Transverse colon (tissue), 3 donors: ENCODE data around the gene POLR2J.
"Not testable (repeated sequence)": the region's sequence is repeated elsewhere in the genome, so short reads cannot be mapped to it uniquely, and the experiment has no call there.

Source experiments
- CTCF ChIP-seq, 5 experiments: fragments of 200-600 bp in 3 of 5; fragments of 450-650 bp in 2 of 5; sonication (generic) in 3 of 5; IDR thresholded peaks; 1 replicate in 2 of 5; 2 replicates in 3 of 5; pipeline ENCODE4 v1.5.1; 2016 to 2017; ENCODE audit warnings: antibody characterized with exemption in 5 of 5, inconsistent platforms in 3 of 5, mild to moderate bottlenecking in 2 of 5, moderate library complexity in 1 of 5
- EP300 ChIP-seq: sonication (generic); formaldehyde crosslinking; IDR thresholded peaks from one replicate; pipeline ENCODE4 v1.6.1; 2017; ENCODE audit warnings: antibody characterized with exemption, low read depth

DNA sequence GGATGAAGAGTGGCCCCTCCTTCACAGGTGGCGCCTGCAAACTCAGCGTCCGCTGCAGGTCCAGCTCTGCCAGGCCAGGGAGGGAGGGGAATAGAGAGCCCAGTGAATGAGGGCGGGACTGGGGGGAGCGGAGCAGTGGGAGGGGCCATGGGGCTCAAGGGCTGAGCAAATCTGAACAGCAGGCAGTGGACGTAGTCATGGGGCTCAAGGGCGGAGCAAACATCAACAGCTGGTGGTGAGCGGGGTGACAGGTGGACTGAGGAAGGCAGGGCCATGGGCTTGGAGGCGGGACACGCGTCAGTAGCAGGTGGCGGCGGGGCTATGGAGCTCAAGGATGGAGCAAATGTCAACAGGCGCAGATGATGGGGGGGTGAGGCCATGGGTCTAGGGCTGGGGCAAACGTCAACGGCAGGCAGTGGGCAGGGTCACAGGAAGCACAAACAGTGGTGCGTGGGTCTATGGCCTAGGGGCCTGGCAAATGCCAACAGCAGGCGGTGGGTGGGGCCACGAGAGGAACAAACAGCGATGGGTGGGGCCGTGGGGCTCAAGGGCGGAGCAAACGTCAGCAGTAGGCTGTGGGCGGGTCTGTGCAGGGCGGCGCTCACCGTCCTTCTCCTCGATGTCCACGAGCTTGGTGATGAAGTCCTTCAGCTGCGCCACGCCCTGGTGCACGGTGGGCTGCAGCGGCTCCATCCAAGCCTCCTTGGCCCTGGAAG, 14.7 kb upstream of the POLR2J start:
- TF ChIP-seq CTCF (IDR thresholded peaks at IDR 0.05); EP300: not testable (repeated sequence)
